K562 (cell line): ENCODE data around the gene SPARC. TPM values are rescaled to one million over a fixed set of nuclear protein-coding genes. Genes with fewer than 3 reads are reported as not detected.

Experiments
- ATAC-seq: fragments of 200-7000 bp; cut with Tn5 transposase; 3 replicates; pipeline ENCODE4 v1.9.1; 2020; ENCODE audit warnings: moderate library complexity
- BruUV-seq: library from RNA; stranded (reverse); fragments of 400-500 nt; replicated peaks from 2 replicates; lab custom pipeline; 2021; lab: Mats Ljungman, UMichigan
- CTCF ChIA-PET: fragments of 300-600 bp; formaldehyde crosslinking; extraction: SDS; loops from one replicate; lab custom pipeline; 2021; ENCODE audit warnings: low intra/inter-chr PET ratio; lab: Yijun Ruan, JAX
- POLR2A ChIA-PET: fragments of 300-600, 350-650 bp; sonication (Branson Sonifier 250); formaldehyde crosslinking; extraction: SDS; loops from one replicate; lab custom pipeline; 2021; ENCODE audit warnings: antibody characterized with exemption, inconsistent platforms; lab: Yijun Ruan, JAX
- DNase-seq, 4 experiments: peaks; one replicate each; pipeline versions ENCODE4 v3.0.0 to v3.0.0-alpha.2; 2011 to 2018; ENCODE audit warnings: low spot score in 3 of 4, mixed read lengths in 3 of 4; ENCODE audit errors: extremely low read depth in 1 of 4
- FAIRE-seq: peaks from 2 replicates; lab custom pipeline; 2011; peaks lifted over from hg19 to GRCh38; lab: Jason Lieb, UNC
- H2AFZ ChIP-seq: 2 replicates; pipeline ENCODE4 v1.6.0; 2011; ENCODE audit warnings: low read depth, low read length, control low read depth, inconsistent platforms
- H3K27ac ChIP-seq: fragments of 200-600 bp; 3 replicates; pipeline ENCODE4 v1.8.0; 2011; ENCODE audit warnings: low read depth, mild to moderate bottlenecking, control low read depth, inconsistent platforms, low read length, moderate library complexity, mixed read lengths; ENCODE audit errors: extremely low read depth
- H3K27me3 ChIP-seq, 2 experiments: fragments of 300-600 bp in 1 of 2; 2 replicates in 1 of 2; 3 replicates in 1 of 2; pipeline versions ENCODE4 v1.6.0 to v1.8.0; 2011; ENCODE audit warnings: inconsistent platforms in 2 of 2, low read length in 2 of 2, mild to moderate bottlenecking in 1 of 2, mixed read lengths in 1 of 2, moderate library complexity in 1 of 2; ENCODE audit not compliant: control insufficient read depth in 2 of 2, insufficient read depth in 2 of 2
- H3K36me3 ChIP-seq: fragments of 300-600 bp; 3 replicates; pipeline ENCODE4 v1.8.0; 2011; ENCODE audit warnings: mild to moderate bottlenecking, low read length, inconsistent platforms; ENCODE audit not compliant: control insufficient read depth, insufficient read depth
- H3K4me1 ChIP-seq, 2 experiments: fragments of 200-600 bp in 1 of 2; replicated peaks in 1 of 2; 2 replicates in 1 of 2; 3 replicates in 1 of 2; pipeline versions ENCODE4 v1.5.1 to v1.8.0; 2011; ENCODE audit warnings: inconsistent platforms in 2 of 2, low read length in 2 of 2, mild to moderate bottlenecking in 1 of 2, mixed read lengths in 1 of 2, moderate library complexity in 1 of 2; ENCODE audit not compliant: control insufficient read depth in 2 of 2, insufficient read depth in 2 of 2
- H3K4me2 ChIP-seq: 2 replicates; pipeline ENCODE4 v1.6.1; 2011; ENCODE audit warnings: low read length, control low read depth, inconsistent platforms, mixed read lengths; ENCODE audit not compliant: insufficient read depth
- H3K4me3 ChIP-seq: fragments of 200-600 bp; sonication (generic), shearing (Covaris generic); 2 replicates; pipeline ENCODE4 v1.5.1; 2016; ENCODE audit warnings: control low read depth, inconsistent platforms
- H3K79me2 ChIP-seq: fragments of 200-600 bp; 3 replicates; pipeline ENCODE4 v1.8.0; 2011; ENCODE audit warnings: low read length, inconsistent platforms; ENCODE audit not compliant: control insufficient read depth, insufficient read depth
- H3K9ac ChIP-seq, 2 experiments: 2 replicates each; pipeline versions ENCODE4 v1.6.0 to v1.6.1; 2011; ENCODE audit warnings: low read depth in 2 of 2, low read length in 2 of 2, control low read depth in 1 of 2, inconsistent platforms in 1 of 2, mild to moderate bottlenecking in 1 of 2, mixed read lengths in 1 of 2; ENCODE audit not compliant: insufficient read depth in 1 of 2
- H3K9me1 ChIP-seq: one replicate; pipeline ENCODE4 v1.6.0; 2011; ENCODE audit warnings: inconsistent platforms, mild to moderate bottlenecking, low read length, moderate library complexity; ENCODE audit not compliant: control insufficient read depth, insufficient read depth
- H3K9me3 ChIP-seq: replicated peaks from 2 replicates; pipeline ENCODE4 v1.5.1; 2011; ENCODE audit warnings: low read depth, low read length, inconsistent platforms; ENCODE audit not compliant: control insufficient read depth, insufficient read depth
- H4K20me1 ChIP-seq: replicated peaks from 2 replicates; pipeline ENCODE4 v1.6.1; 2011; ENCODE audit warnings: low read length, inconsistent platforms, mixed read lengths; ENCODE audit not compliant: control insufficient read depth, insufficient read depth
- ATF4 ChIP-seq: fragments of 450-650 bp; formaldehyde crosslinking; IDR thresholded peaks from 2 replicates; pipeline ENCODE4 v1.4.0; 2022; ENCODE audit warnings: mild to moderate bottlenecking, moderate library complexity
- FUS ChIP-seq: fragments of 200-400 bp; formaldehyde crosslinking; optimal IDR thresholded peaks from 2 replicates; pipeline ENCODE3; 2017; ENCODE audit warnings: low read depth, low read length
- GATAD2B ChIP-seq: fragments of 450-650 bp; IDR thresholded peaks from 2 replicates; pipeline ENCODE4 v1.6.1; 2017; ENCODE audit warnings: mild to moderate bottlenecking, borderline replicate concordance
- HNRNPUL1 ChIP-seq: fragments of 200-400 bp; formaldehyde crosslinking; IDR thresholded peaks from 2 replicates; pipeline ENCODE4 v1.6.1; 2017; ENCODE audit warnings: low read length
- MEIS2 ChIP-seq: fragments of 450-650 bp; IDR thresholded peaks from 2 replicates; pipeline ENCODE4 v1.6.1; 2014; ENCODE audit warnings: mild to moderate bottlenecking; ENCODE audit not compliant: partially characterized antibody
- OTX1 ChIP-seq: fragments of 450-650 bp; formaldehyde crosslinking; IDR thresholded peaks from 2 replicates; pipeline ENCODE4 v1.4.0; 2022; ENCODE audit warnings: mild to moderate bottlenecking
- POLR2H ChIP-seq: IDR thresholded peaks from 2 replicates; pipeline ENCODE4 v1.6.1; 2016; ENCODE audit warnings: missing genetic modification characterization, low read depth, mild to moderate bottlenecking, control low read depth, missing compliant biosample characterization, moderate library complexity
- RBM25 ChIP-seq: fragments of 200-400 bp; formaldehyde crosslinking; IDR thresholded peaks from 2 replicates; pipeline ENCODE4 v1.6.1; 2018; ENCODE audit warnings: low read length, low read depth, moderate library complexity; ENCODE audit not compliant: severe bottlenecking
- THRA ChIP-seq: fragments of 450-650 bp; IDR thresholded peaks from 2 replicates; pipeline ENCODE4 v1.6.1; 2017; ENCODE audit warnings: mild to moderate bottlenecking, moderate library complexity
- XRCC5 ChIP-seq: fragments of 200-400 bp; formaldehyde crosslinking; IDR thresholded peaks from 2 replicates; pipeline ENCODE4 v1.6.1; 2017; ENCODE audit warnings: low read depth, mild to moderate bottlenecking, low read length
- ZNF146 ChIP-seq: IDR thresholded peaks from one replicate; pipeline ENCODE4 v1.6.1; 2018; ENCODE audit warnings: missing compliant biosample characterization; ENCODE audit not compliant: unreplicated experiment
- ZNF57 ChIP-seq: fragments of 450-650 bp; formaldehyde crosslinking; IDR thresholded peaks from 2 replicates; pipeline ENCODE4 v1.4.0; 2020; ENCODE audit warnings: mild to moderate bottlenecking, moderate library complexity
- ZZZ3 ChIP-seq: fragments of 450-650 bp; IDR thresholded peaks from 2 replicates; pipeline ENCODE4 v1.6.1; 2016; ENCODE audit warnings: antibody characterized with exemption, mild to moderate bottlenecking, moderate library complexity
- WGBS: fragments of 100-300 bp; shearing (Covaris generic); methylation state at CpG from one replicate; pipeline ENCODE4 v1.1.6; 2016; ENCODE audit warnings: low coverage, mixed read lengths; ENCODE audit not compliant: insufficient coverage; ENCODE audit errors: missing lambda C conversion rate; 5-methylcytosine and 5-hydroxymethylcytosine counted together
- in situ Hi-C: fragments of 300-500 bp; cut with MboI; formaldehyde crosslinking; loops from 4 replicates; pipeline ENCODE4 v1.15.0; 2018; ENCODE audit warnings: inconsistent platforms, mixed read lengths
- intact Hi-C: fragments of 100-400 bp; cut with micrococcal nuclease; formaldehyde crosslinking; loops from 2 replicates; pipeline ENCODE4 v1.14.2; 2022
- polyA plus RNA-seq, 8 experiments: library from polyadenylated mRNA; depleted of rRNA in 4 of 8; stranded (reverse) in 5 of 8; unstranded in 3 of 8; fragments of >200 nt; fragmentation: Nextera tagmentation in 2 of 8; fragmentation: Illumina TruSeq in 1 of 8; extraction: Ambion mirVana in 2 of 8; extraction: Trizol in 1 of 8; gene quantifications; 2 replicates each; pipeline versions ENCODE4 v1.2.1 to v1.2.3, GENCODE V29; 2011 to 2014; ENCODE audit warnings: inconsistent platforms in 1 of 8, missing spikeins in 1 of 8
- total RNA-seq, 7 experiments: library from RNA; depleted of rRNA in 6 of 7; stranded (reverse); fragments of >200 nt in 6 of 7; fragmentation: Illumina TruSeq in 2 of 7; extraction: Trizol in 2 of 7; gene quantifications; 2 replicates each; pipeline versions ENCODE4 v1.2.1 to v1.2.3, GENCODE V29; 2011 to 2021; ENCODE audit warnings: low replicate concordance in 1 of 7

SPARC gene
- total and polyA plus RNA-seq, 9 of the 15 experiments (the other 6 are each of a cell fraction or from before 2014, with no cell fraction given): 6.1 to 35.6 (median 12.2) TPM

- H4K20me1 ChIP-seq: no peaks in the 10 kb centered on the region; the same call in 1 of the 2 replicates
- no TSS peak for BruUV-seq
- no peak overlapping the region for H3K9ac ChIP-seq
- no peak overlapping the region for H3K4me2 ChIP-seq
- peak; percentile 54 for TF ChIP-seq RBM25
- no peak for TF ChIP-seq XRCC5
- H3K9me1 ChIP-seq: no peaks in the 10 kb centered on the region
- ChIA-PET CTCF (no interaction called here), POLR2A (interaction anchor here (0.8 kb wide), 1 partner anchor 9 kb away, joined by 3 read pairs; no protein-coding TSS in a partner anchor)
- H3K9me3 ChIP-seq: no peaks in the 10 kb centered on the region
- no peaks in the 10 kb centered on the region for H3K4me1 ChIP-seq
- no peaks in the 10 kb centered on the region for H3K79me2 ChIP-seq
- in situ Hi-C loops (no loop called here), intact Hi-C loops (no loop called here)
- H3K36me3 ChIP-seq: no peaks in the 10 kb centered on the region
- FAIRE-seq (no peak), ATAC-seq (no peak), DNase-seq (no peak)
- no peak overlapping the region for H3K4me3 ChIP-seq
- 2% methylated on average over 3 of the region's 3 CpGs for WGBS
- no peak overlapping the region for H3K27ac ChIP-seq
- H3K27me3 ChIP-seq: peaks cover 16 to 54% of the 10 kb centered on the region in 2 experiments; a peak in 4 of 5 replicates
- no peak overlapping the region for H2AFZ ChIP-seq
Observed at GRCh38 chr5:151617841-151618710, 68.6 kb downstream of the SPARC start.

- Histone ChIP-seq H3K9ac (no peak overlapping the region), H3K9me3 (no peaks in the 10 kb centered on the region), H3K79me2 (no peaks in the 10 kb centered on the region), H4K20me1 (no peaks in the 10 kb centered on the region; the same call in 1 of the 2 replicates), H2AFZ (no peak overlapping the region), H3K9me1 (no peaks in the 10 kb centered on the region), H3K4me2 (no peak overlapping the region), H3K4me3 (no peak overlapping the region), H3K36me3 (no peaks in the 10 kb centered on the region), H3K27ac (no peak overlapping the region), H3K27me3 (peaks cover 16 to 55% of the 10 kb centered on the region in 2 experiments; a peak in 4 of 5 replicates), H3K4me1 (no peaks in the 10 kb centered on the region)
- ATAC-seq (no peak), FAIRE-seq (no peak), DNase-seq (no peak)
- no TSS peak for BruUV-seq
- in situ Hi-C loops (no loop called here), intact Hi-C loops (no loop called here)
- POLR2A ChIA-PET: no interaction called here
- WGBS: 0% methylated on average over 6 of the region's 6 CpGs
- CTCF ChIA-PET: no interaction called here
- no peak for TF ChIP-seq HNRNPUL1
- TF ChIP-seq OTX1 (CRISPR knock-in tag): no peak
- no peak for TF ChIP-seq POLR2H (tag)
- no peak for TF ChIP-seq THRA
- no peak for TF ChIP-seq GATAD2B
- TF ChIP-seq ZNF57 (CRISPR knock-in tag): no peak
- no peak for TF ChIP-seq MEIS2
- TF ChIP-seq ATF4 (CRISPR knock-in tag): no peak
- no peak for TF ChIP-seq ZNF146
- TF ChIP-seq ZZZ3: no peak
- no peak for TF ChIP-seq FUS
Observed at GRCh38 chr5:151617383-151617840, 69.3 kb downstream of the SPARC start.
